H1 (cell line): ENCODE results near the gene GNAQ. TPM values are rescaled to one million over a fixed set of nuclear protein-coding genes. Genes with fewer than 3 reads are reported as not detected.

Source experiments
- CTCF ChIA-PET: fragments of 300-600 bp; sonication (Branson Sonifier 250); formaldehyde crosslinking; loops from one replicate; lab custom pipeline; 2021; ENCODE audit not compliant: partially characterized antibody; lab: Charles Lee
- POLR2A ChIA-PET: fragments of 300-600 bp; sonication (Branson Sonifier 250); formaldehyde crosslinking; loops from one replicate; lab custom pipeline; 2021; ENCODE audit warnings: inconsistent platforms; ENCODE audit not compliant: partially characterized antibody; lab: Charles Lee
- DNase-seq, 2 experiments: peaks; one replicate each; pipeline versions ENCODE4 v3.0.0 to v3.0.0-alpha.2; 2010 to 2022; ENCODE audit warnings: low spot score in 2 of 2, low read depth in 1 of 2, mixed read lengths in 1 of 2
- FAIRE-seq: peaks from 2 replicates; lab custom pipeline; 2011; peaks lifted over from hg19 to GRCh38; lab: Jason Lieb, UNC
- H2AFZ ChIP-seq: 2 replicates; pipeline ENCODE4 v1.8.1; 2012; ENCODE audit warnings: low read length, inconsistent platforms
- H2AK5ac ChIP-seq: 2 replicates; pipeline ENCODE4 v1.6.1; 2013; ENCODE audit warnings: low read depth, low read length
- H2BK120ac ChIP-seq: replicated peaks from 2 replicates; pipeline ENCODE3; 2013; ENCODE audit warnings: low read depth, low read length, inconsistent platforms
- H2BK12ac ChIP-seq: 2 replicates; pipeline ENCODE4 v1.6.1; 2013; ENCODE audit warnings: low read depth, low read length
- H2BK15ac ChIP-seq: 2 replicates; pipeline ENCODE4 v1.6.1; 2013; ENCODE audit warnings: low read length
- H2BK20ac ChIP-seq: 2 replicates; pipeline ENCODE4 v1.6.1; 2013; ENCODE audit warnings: low read length
- H2BK5ac ChIP-seq: 2 replicates; pipeline ENCODE4 v1.6.1; 2013; ENCODE audit warnings: low read depth, low read length
- H3K14ac ChIP-seq: 2 replicates; pipeline ENCODE4 v1.6.1; 2013; ENCODE audit warnings: inconsistent platforms; ENCODE audit not compliant: insufficient read length
- H3K18ac ChIP-seq: 2 replicates; pipeline ENCODE4 v1.6.1; 2013; ENCODE audit warnings: low read length; ENCODE audit errors: extremely low read depth
- H3K23ac ChIP-seq: 2 replicates; pipeline ENCODE4 v1.6.1; 2013; ENCODE audit warnings: inconsistent platforms; ENCODE audit not compliant: insufficient read length
- H3K23me2 ChIP-seq: 2 replicates; pipeline ENCODE4 v1.6.1; 2013; ENCODE audit warnings: low read depth, low read length
- H3K27ac ChIP-seq: 2 replicates; pipeline ENCODE4 v1.6.1; 2011; ENCODE audit warnings: low read depth, low read length, inconsistent platforms
- H3K27me3 ChIP-seq, 4 experiments: replicated peaks in 1 of 4; 1 replicate in 1 of 4; 2 replicates in 3 of 4; pipeline versions ENCODE4 v1.6.1 to v1.8.1; 2011 to 2013; ENCODE audit warnings: low read length in 3 of 4, mild to moderate bottlenecking in 3 of 4, inconsistent platforms in 2 of 4, mixed read lengths in 2 of 4, moderate library complexity in 1 of 4; ENCODE audit not compliant: control insufficient read depth in 3 of 4, insufficient read depth in 3 of 4; ENCODE audit errors: extremely low read depth in 1 of 4
- H3K36me3 ChIP-seq, 4 experiments: 2 replicates each; pipeline versions ENCODE4 v1.6.1 to v1.8.1; 2011 to 2013; ENCODE audit warnings: mild to moderate bottlenecking in 4 of 4, low read length in 3 of 4, moderate library complexity in 2 of 4, control low read depth in 1 of 4, inconsistent platforms in 1 of 4; ENCODE audit not compliant: insufficient read depth in 4 of 4, control insufficient read depth in 2 of 4
- H3K4ac ChIP-seq: replicated peaks from 2 replicates; pipeline ENCODE3; 2013; ENCODE audit warnings: low read length, low read depth, mixed read lengths, inconsistent platforms; ENCODE audit not compliant: insufficient read length
- H3K4me1 ChIP-seq, 4 experiments: replicated peaks in 1 of 4; 1 replicate in 1 of 4; 2 replicates in 3 of 4; pipeline versions ENCODE4 v1.6.1 to v1.8.1; 2011 to 2013; ENCODE audit warnings: low read length in 3 of 4, inconsistent platforms in 2 of 4, mixed read lengths in 1 of 4; ENCODE audit not compliant: insufficient read depth in 4 of 4, control insufficient read depth in 3 of 4
- H3K4me2 ChIP-seq, 2 experiments: 2 replicates each; pipeline versions ENCODE4 v1.6.1 to v1.8.1; 2011 to 2013; ENCODE audit warnings: low read depth in 2 of 2, low read length in 2 of 2, control low read depth in 1 of 2, inconsistent platforms in 1 of 2, mild to moderate bottlenecking in 1 of 2; ENCODE audit not compliant: insufficient read depth in 1 of 2
- H3K4me3 ChIP-seq, 4 experiments: fragments of 200-600, 300-600 bp in 1 of 4; sonication (generic), shearing (Covaris generic), sonication (Bioruptor Twin) in 1 of 4; 2 replicates each; pipeline versions ENCODE4 v1.5.1 to v1.8.1; 2011 to 2016; ENCODE audit warnings: low read length in 4 of 4, low read depth in 3 of 4, control low read depth in 2 of 4, inconsistent platforms in 2 of 4, mild to moderate bottlenecking in 2 of 4, mixed read lengths in 1 of 4, moderate library complexity in 1 of 4; ENCODE audit not compliant: insufficient read depth in 2 of 4; ENCODE audit errors: extremely low read depth in 1 of 4
- H3K56ac ChIP-seq: replicated peaks from 2 replicates; pipeline ENCODE3; 2013; ENCODE audit warnings: low read depth, mild to moderate bottlenecking, mixed read lengths, low read length, inconsistent platforms; ENCODE audit not compliant: insufficient read length
- H3K79me1 ChIP-seq: 2 replicates; pipeline ENCODE4 v1.6.1; 2013; ENCODE audit warnings: low read depth, low read length, control low read depth
- H3K79me2 ChIP-seq, 2 experiments: 2 replicates each; pipeline versions ENCODE4 v1.6.1 to v1.8.1; 2012 to 2013; ENCODE audit warnings: low read length in 2 of 2, mild to moderate bottlenecking in 2 of 2, inconsistent platforms in 1 of 2; ENCODE audit not compliant: insufficient read depth in 2 of 2, control insufficient read depth in 1 of 2
- H3K9ac ChIP-seq, 4 experiments: replicated peaks in 1 of 4; 1 replicate in 1 of 4; 2 replicates in 3 of 4; pipeline versions ENCODE4 v1.6.1 to v1.8.1; 2011 to 2013; ENCODE audit warnings: low read depth in 3 of 4, low read length in 3 of 4, control low read depth in 2 of 4, mild to moderate bottlenecking in 2 of 4, moderate library complexity in 2 of 4, inconsistent platforms in 1 of 4; ENCODE audit errors: extremely low read depth in 1 of 4
- H3K9me3 ChIP-seq, 2 experiments: 2 replicates each; pipeline versions ENCODE4 v1.6.1 to v1.8.1; 2012 to 2013; ENCODE audit warnings: mild to moderate bottlenecking in 2 of 2, moderate library complexity in 2 of 2, control low read depth in 1 of 2, inconsistent platforms in 1 of 2, low read depth in 1 of 2, low read length in 1 of 2, mixed read lengths in 1 of 2; ENCODE audit not compliant: insufficient read depth in 2 of 2
- H4K20me1 ChIP-seq, 2 experiments: replicated peaks in 1 of 2; 2 replicates each; pipeline versions ENCODE3 to v1.8.1; 2011 to 2013; ENCODE audit warnings: inconsistent platforms in 2 of 2, low read length in 2 of 2, mild to moderate bottlenecking in 1 of 2; ENCODE audit not compliant: insufficient read depth in 2 of 2, control insufficient read depth in 1 of 2
- H4K5ac ChIP-seq: 2 replicates; pipeline ENCODE4 v1.6.1; 2013; ENCODE audit warnings: low read length, low read depth, mixed read lengths, inconsistent platforms; ENCODE audit not compliant: insufficient read length
- H4K8ac ChIP-seq: 2 replicates; pipeline ENCODE4 v1.8.0; 2013; ENCODE audit warnings: mild to moderate bottlenecking, moderate library complexity, low read length, inconsistent platforms; ENCODE audit not compliant: insufficient read depth; ENCODE audit errors: extremely low read depth
- H4K91ac ChIP-seq: replicated peaks from 2 replicates; pipeline ENCODE3; 2013; ENCODE audit warnings: low read length, mixed read lengths, inconsistent platforms; ENCODE audit not compliant: insufficient read length
- CHD1 ChIP-seq: IDR thresholded peaks from 2 replicates; pipeline ENCODE4 v1.6.1; 2012; ENCODE audit warnings: low read depth, low read length, improper control_type of control experiment
- CHD2 ChIP-seq: IDR thresholded peaks from 2 replicates; pipeline ENCODE4 v1.6.1; 2012; ENCODE audit warnings: low read length, improper control_type of control experiment
- KDM4A ChIP-seq: IDR thresholded peaks from one replicate; pipeline ENCODE4 v1.7.1; 2012; ENCODE audit warnings: low read depth, mild to moderate bottlenecking, moderate library complexity, low read length, inconsistent platforms; ENCODE audit not compliant: severe bottlenecking
- PHF8 ChIP-seq: fragments of 200-600 bp; sonication (generic); conservative IDR thresholded peaks from 2 replicates; pipeline ENCODE4 v1.7.1; 2012; ENCODE audit warnings: low read depth, mild to moderate bottlenecking, inconsistent platforms, low read length, moderate library complexity
- POLR2A ChIP-seq, 2 experiments: IDR thresholded peaks; 1 replicate in 1 of 2; 2 replicates in 1 of 2; pipeline ENCODE4 v1.6.1; 2011; ENCODE audit warnings: low read depth in 2 of 2, low read length in 2 of 2, mild to moderate bottlenecking in 2 of 2; ENCODE audit errors: control extremely low read depth in 1 of 2
- TAF1 ChIP-seq: IDR thresholded peaks from 2 replicates; pipeline ENCODE4 v1.6.1; 2011; ENCODE audit warnings: mild to moderate bottlenecking, low read depth, low read length
- YY1 ChIP-seq: IDR thresholded peaks from 2 replicates; pipeline ENCODE4 v1.6.1; 2011; ENCODE audit warnings: low read depth, mild to moderate bottlenecking, low read length
- WGBS, 2 experiments: shearing (Covaris generic) in 1 of 2; methylation state at CpG; one replicate each; pipeline versions ENCODE4 v1.1.6 to v1.1.7; 2013 to 2015; ENCODE audit warnings: low lambda C conversion rate in 2 of 2, mixed read lengths in 2 of 2, inconsistent platforms in 1 of 2, low coverage in 1 of 2, missing lambda C conversion rate in 1 of 2; ENCODE audit not compliant: insufficient replicate concordance in 2 of 2, insufficient coverage in 1 of 2, insufficient read length in 1 of 2; ENCODE audit errors: extremely low coverage in 1 of 2, missing lambda C conversion rate in 1 of 2; 5-methylcytosine and 5-hydroxymethylcytosine counted together
- polyA plus RNA-seq, 7 experiments: library from polyadenylated mRNA; depleted of rRNA in 3 of 7; stranded (reverse) in 5 of 7; unstranded in 2 of 7; fragments of >200 nt in 5 of 7; fragments of 200-250 nt in 2 of 7; gene quantifications; 1 replicate in 5 of 7; 2 replicates in 1 of 7; 4 replicates in 1 of 7; pipeline versions ENCODE4 v1.2.1 to v1.2.3, GENCODE V29; 2011 to 2013; ENCODE audit warnings: missing spikeins in 2 of 7, mixed read lengths in 2 of 7
- total RNA-seq: library from RNA; stranded (reverse); fragmentation: NEBNext Ultra II Directional; extraction: Animal tissue kit (Norgen Biotek cat#: 25700); gene quantifications from 2 replicates; pipeline ENCODE4 v1.2.1, GENCODE V29; 2021

GNAQ gene
- total and polyA plus RNA-seq, 2 of the 8 experiments (the other 6 are each of a cell fraction or from before 2014, with no cell fraction given): 22.8 to 63.8 TPM

- H3K4me1 ChIP-seq: peaks cover 0 to 2% (median 1%) of the 10 kb centered on the region in 4 experiments; a peak in 2 of 7 replicates
- H2AK5ac ChIP-seq: no peak overlapping the region
- H3K56ac ChIP-seq: no peak overlapping the region
- no peak overlapping the region for H3K27ac ChIP-seq
- no peak overlapping the region for H3K23ac ChIP-seq
- H2BK20ac ChIP-seq: no peak overlapping the region
- CTCF ChIA-PET: interaction anchor here (1.8 to 3.6 kb wide), 2 partner anchors 13 to 40 kb away, joined by 4 to 13 read pairs; no protein-coding TSS in a partner anchor
- no peak overlapping the region for H3K9ac ChIP-seq
- no peak overlapping the region for H2BK5ac ChIP-seq
- H2BK120ac ChIP-seq: no peak overlapping the region
- no peak overlapping the region for H3K18ac ChIP-seq
- peaks cover 0 to 1% of the 10 kb centered on the region in 2 experiments for H4K20me1 ChIP-seq
- no peaks in the 10 kb centered on the region; the same call in 1 of the 2 replicates for H3K79me1 ChIP-seq
- H2BK15ac ChIP-seq: no peak overlapping the region
- TF ChIP-seq POLR2A (IDR thresholded peaks at IDR 0.05; ENCODE audit: control extremely low read depth in 1 of 2, low read depth in 2 of 2, low read length in 2 of 2) (no peak), CHD2 (no peak), YY1 (no peak), CHD1 (no peak), KDM4A (no peak), TAF1 (no peak), PHF8 (no peak)
- TF ChIP-seq, all 59 proteins: peak for 0
- Histone ChIP-seq H3K36me3 (no peaks in the 10 kb centered on the region; a peak in 1 of 8 replicates), H2BK12ac (no peak overlapping the region), H4K5ac (no peak overlapping the region), H3K4me2 (no peak overlapping the region), H4K8ac (no peak overlapping the region), H4K91ac (no peak overlapping the region), H3K9me3 (no peaks in the 10 kb centered on the region), H3K79me2 (peaks cover 0 to 13% of the 10 kb centered on the region in 2 experiments; a peak in 3 of 4 replicates), H3K4me3 (no peak overlapping the region), H3K27me3 (no peaks in the 10 kb centered on the region), H2AFZ (no peak overlapping the region), H3K4ac (no peak overlapping the region), H3K14ac (no peak overlapping the region), H3K23me2 (no peaks in the 10 kb centered on the region)
- WGBS, 2 experiments: 94% methylated on average over 5 of the region's 5 CpGs; no CpG with 5 or more reads in 1 of the 2 experiments
- POLR2A ChIA-PET: no interaction called here
- FAIRE-seq (no peak), DNase-seq (no peak)
These were observed 122.3 kb downstream of the GNAQ start for GRCh38 chr9:77909306-77909705.
